Activated T-helper 1 cell treated with anti-CD3 and anti-CD28 coated beads, Interleukin-12 subunit alpha, Interleukin-12 subunit beta, Interleukin-2, Interleukin-4 antibody, amounts not matched to agents 30 ng/mL and 10 ng/mL and 1 ng/mL, durations not matched to agents 14 hours and 24 hours and 36 hours (primary cell): ENCODE results near the gene HESX1. TPM values are rescaled to one million over a fixed set of nuclear protein-coding genes. Genes with fewer than 3 reads are reported as not detected.
A peak's percentile ranks its signal among the peaks of the same experiment; 100 is the strongest.

Experiments
- DNase-seq: peaks from one replicate; pipeline ENCODE4 v3.0.0; 2021; ENCODE audit warnings: low spot score
- H3K27ac Mint-ChIP-seq: one replicate; pipeline ENCODE4 v1.8.0; 2021; ENCODE audit warnings: mild to moderate bottlenecking, mixed read lengths
- H3K27me3 Mint-ChIP-seq: one replicate; pipeline ENCODE4 v1.8.0; 2022; ENCODE audit warnings: mild to moderate bottlenecking, moderate library complexity, mixed read lengths; ENCODE audit not compliant: insufficient read depth
- H3K36me3 Mint-ChIP-seq: one replicate; pipeline ENCODE4 v1.8.0; 2021; ENCODE audit warnings: low read depth, mixed read lengths
- H3K4me1 Mint-ChIP-seq: one replicate; pipeline ENCODE4 v1.8.0; 2021; ENCODE audit warnings: low read depth, mixed read lengths
- H3K4me3 Mint-ChIP-seq: one replicate; pipeline ENCODE4 v1.8.0; 2021; ENCODE audit warnings: mild to moderate bottlenecking, moderate library complexity, mixed read lengths
- H3K9me3 Mint-ChIP-seq: one replicate; pipeline ENCODE4 v1.8.0; 2021; ENCODE audit warnings: mixed read lengths
- intact Hi-C: fragments of 100-400 bp; cut with micrococcal nuclease; formaldehyde crosslinking; loops from one replicate; pipeline ENCODE4 v1.15.1; 2024
- total RNA-seq: library from RNA; stranded (reverse); gene quantifications from 2 replicates; pipeline ENCODE4 v1.2.3, GENCODE V29; 2022

HESX1 gene
- total RNA-seq, 1 donor from 2014 or later = 0.18 TPM

DNA sequence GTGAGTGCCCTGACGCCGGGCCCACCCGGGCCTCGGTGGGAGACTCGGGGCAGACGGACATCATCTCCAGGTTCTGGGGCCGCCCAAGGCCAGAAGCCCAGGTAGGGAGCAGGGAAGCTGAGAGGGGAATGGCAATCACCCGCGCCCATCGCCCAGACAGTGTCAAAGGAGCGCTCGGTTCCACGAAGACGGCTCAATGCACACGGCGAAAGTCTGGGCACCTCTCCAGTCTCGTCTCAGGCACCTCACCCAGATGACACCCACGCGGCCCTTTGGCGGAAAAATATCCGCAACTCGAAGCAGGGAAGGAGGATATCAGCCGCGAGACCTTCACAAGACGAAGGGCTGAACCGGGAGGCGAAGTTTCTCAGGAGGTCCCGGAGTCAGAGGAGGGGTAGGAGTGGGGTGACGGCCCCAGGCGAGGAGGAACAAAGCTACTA, 35.5 kb downstream of the HESX1 start:
- H3K36me3 Mint-ChIP-seq = peaks cover 2% of the 10 kb centered on the region
- H3K4me3 Mint-ChIP-seq = peak overlapping the region; percentile 86
- intact Hi-C loops = loop anchor here (2.0 to 10.0 kb wide), 2 partner anchors 63 to 431 kb away; partner anchors contain the start of genes APPL1 and ARF4
- no peak overlapping the region for H3K27ac Mint-ChIP-seq
- H3K27me3 Mint-ChIP-seq = peaks cover 75% of the 10 kb centered on the region
- no peaks in the 10 kb centered on the region for H3K9me3 Mint-ChIP-seq
- H3K4me1 Mint-ChIP-seq = peaks cover 9% of the 10 kb centered on the region
- no peak for DNase-seq

DNA sequence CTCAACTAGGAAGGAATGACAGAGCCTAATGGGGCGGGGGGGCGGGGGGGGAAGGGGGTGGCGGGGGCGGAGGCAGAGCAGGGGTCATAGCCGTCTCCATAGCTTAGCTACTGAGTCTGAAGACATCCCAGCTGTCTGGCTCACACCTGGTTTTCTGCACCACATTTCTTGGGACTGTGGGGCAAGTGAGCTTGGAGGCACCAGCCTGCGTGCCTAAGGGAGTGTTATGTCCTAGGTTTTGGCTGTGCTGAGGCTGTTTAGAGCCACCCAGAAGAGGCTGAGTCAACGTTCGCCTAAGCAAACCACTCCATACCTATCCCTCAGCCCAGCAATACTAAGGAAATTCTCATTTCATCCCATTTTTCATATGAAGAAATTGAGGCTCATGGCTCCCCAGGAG, 36.0 kb downstream of the HESX1 start:
- DNase-seq = no peak
- intact Hi-C loops = loop anchor here (2.0 to 10.0 kb wide), 2 partner anchors 63 to 431 kb away; partner anchors contain the start of genes APPL1 and ARF4
- peak overlapping the region; percentile 86 for H3K4me3 Mint-ChIP-seq
- no peaks in the 10 kb centered on the region for H3K9me3 Mint-ChIP-seq
- H3K27me3 Mint-ChIP-seq = peaks cover 74% of the 10 kb centered on the region
- H3K36me3 Mint-ChIP-seq = peaks cover 2% of the 10 kb centered on the region
- no peak overlapping the region for H3K27ac Mint-ChIP-seq
- peaks cover 14% of the 10 kb centered on the region for H3K4me1 Mint-ChIP-seq

DNA sequence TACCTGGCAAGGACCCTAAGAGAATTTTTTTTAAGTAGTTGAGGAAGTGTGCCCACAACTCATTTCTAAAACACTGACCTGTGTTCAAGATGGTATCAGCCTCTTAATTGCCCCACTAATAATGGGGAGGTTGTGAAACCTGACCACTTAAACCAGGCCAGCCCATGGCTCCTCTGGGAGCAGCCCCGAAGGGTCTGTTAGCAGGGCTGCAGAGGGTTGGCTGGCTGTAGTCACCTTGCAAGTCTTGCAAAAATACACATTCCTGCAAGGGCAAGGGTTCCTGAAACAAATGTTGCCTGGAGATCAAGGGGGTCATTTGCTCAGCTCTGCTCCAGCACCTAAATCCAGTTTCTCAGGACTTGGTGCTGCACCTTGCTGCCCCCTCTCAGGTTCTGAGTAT, 37.9 kb downstream of the HESX1 start:
- peaks cover 15% of the 10 kb centered on the region for H3K4me1 Mint-ChIP-seq
- no peak overlapping the region for H3K27ac Mint-ChIP-seq
- H3K4me3 Mint-ChIP-seq = no peak overlapping the region
- H3K27me3 Mint-ChIP-seq = peaks cover 67% of the 10 kb centered on the region
- intact Hi-C loops = loop anchor here (10.0 kb wide), 1 partner anchor 433 kb away; the partner anchor contains the start of gene ARF4
- no peak for DNase-seq
- H3K9me3 Mint-ChIP-seq = no peaks in the 10 kb centered on the region
- H3K36me3 Mint-ChIP-seq = peaks cover 2% of the 10 kb centered on the region

DNA sequence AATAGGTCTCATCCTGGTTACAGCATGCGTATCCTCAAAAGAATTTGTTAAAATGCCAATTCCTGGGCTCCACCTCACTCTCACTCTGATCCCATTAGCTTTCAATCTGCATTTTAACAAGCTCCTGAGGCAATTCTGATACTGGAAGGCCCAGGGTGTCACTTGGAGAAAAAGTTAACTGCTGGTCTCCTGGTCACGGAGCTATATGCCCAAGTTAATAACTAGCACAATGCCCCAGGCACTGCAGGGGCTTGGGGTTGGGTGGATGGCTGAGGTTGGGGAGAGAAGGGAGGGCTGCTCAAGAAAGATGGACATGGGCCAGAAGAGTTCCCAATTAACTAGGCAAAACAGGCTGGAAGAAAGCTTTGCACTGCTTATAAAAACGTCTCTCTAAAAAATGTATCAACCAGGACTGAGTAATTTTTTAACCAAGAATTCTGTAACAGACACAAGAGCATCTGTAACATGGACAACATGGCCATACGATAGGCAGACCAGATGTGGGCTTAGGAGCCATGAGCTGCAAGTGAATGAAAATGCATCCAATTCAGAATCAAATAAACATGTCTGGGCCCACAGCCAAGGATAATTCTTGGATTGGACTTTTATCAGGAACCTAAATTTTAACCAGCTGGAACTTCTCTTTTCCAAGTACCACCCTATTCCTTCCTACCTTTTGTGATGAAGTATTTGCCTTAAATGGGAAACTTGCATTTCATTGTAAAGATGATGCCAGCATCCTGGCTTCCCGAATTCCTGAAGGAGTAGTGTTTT, 38.8 kb downstream of the HESX1 start:
- Mint-ChIP-seq H3K27ac (no peak overlapping the region), H3K4me1 (peaks cover 15% of the 10 kb centered on the region), H3K4me3 (no peak overlapping the region), H3K27me3 (peaks cover 61% of the 10 kb centered on the region), H3K36me3 (peaks cover 2% of the 10 kb centered on the region), H3K9me3 (no peaks in the 10 kb centered on the region)
- intact Hi-C loops = loop anchor here (10.0 kb wide), 1 partner anchor 434 kb away; the partner anchor contains the start of gene ARF4
- no peak for DNase-seq

DNA sequence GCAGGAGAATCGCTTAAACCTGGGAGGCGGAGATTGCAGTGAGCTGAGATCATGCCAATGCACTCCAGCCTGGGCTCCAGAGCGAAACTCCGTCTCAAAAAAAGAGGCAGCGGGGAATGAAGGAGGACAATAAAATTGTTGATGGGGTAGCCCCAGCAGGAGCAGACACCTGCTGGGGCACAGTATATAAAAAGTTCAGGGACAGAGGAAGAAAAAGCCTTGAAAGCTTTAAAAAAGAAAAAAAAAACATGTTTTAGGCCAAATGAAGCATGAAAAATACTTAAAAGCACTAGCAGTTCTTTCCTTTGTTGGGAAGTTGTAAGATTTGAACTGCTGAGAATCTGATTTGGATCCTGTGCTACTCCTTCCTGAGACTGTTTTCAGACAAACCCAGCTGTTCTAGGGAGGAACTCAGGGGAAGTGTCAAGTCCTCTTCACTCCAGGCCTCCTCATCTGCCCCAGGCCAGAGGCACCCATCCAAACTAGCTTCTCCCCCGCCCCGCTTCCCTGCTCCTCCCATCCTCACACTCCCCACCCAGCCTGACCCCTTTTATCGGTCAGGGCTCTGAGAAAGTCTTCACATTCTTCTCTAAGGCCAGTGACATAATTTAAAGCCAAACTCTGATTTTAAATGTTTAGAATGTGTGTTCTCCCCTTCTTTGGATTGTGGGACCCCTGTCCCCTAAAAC, 39.6 kb downstream of the HESX1 start:
- intact Hi-C loops = loop anchor here (10.0 kb wide), 1 partner anchor 435 kb away; the partner anchor contains the start of gene ARF4
- H3K27ac Mint-ChIP-seq = no peak overlapping the region
- peaks cover 2% of the 10 kb centered on the region for H3K36me3 Mint-ChIP-seq
- no peak overlapping the region for H3K4me3 Mint-ChIP-seq
- H3K27me3 Mint-ChIP-seq = peaks cover 57% of the 10 kb centered on the region
- no peak for DNase-seq
- H3K9me3 Mint-ChIP-seq = no peaks in the 10 kb centered on the region
- H3K4me1 Mint-ChIP-seq = peaks cover 15% of the 10 kb centered on the region

DNA sequence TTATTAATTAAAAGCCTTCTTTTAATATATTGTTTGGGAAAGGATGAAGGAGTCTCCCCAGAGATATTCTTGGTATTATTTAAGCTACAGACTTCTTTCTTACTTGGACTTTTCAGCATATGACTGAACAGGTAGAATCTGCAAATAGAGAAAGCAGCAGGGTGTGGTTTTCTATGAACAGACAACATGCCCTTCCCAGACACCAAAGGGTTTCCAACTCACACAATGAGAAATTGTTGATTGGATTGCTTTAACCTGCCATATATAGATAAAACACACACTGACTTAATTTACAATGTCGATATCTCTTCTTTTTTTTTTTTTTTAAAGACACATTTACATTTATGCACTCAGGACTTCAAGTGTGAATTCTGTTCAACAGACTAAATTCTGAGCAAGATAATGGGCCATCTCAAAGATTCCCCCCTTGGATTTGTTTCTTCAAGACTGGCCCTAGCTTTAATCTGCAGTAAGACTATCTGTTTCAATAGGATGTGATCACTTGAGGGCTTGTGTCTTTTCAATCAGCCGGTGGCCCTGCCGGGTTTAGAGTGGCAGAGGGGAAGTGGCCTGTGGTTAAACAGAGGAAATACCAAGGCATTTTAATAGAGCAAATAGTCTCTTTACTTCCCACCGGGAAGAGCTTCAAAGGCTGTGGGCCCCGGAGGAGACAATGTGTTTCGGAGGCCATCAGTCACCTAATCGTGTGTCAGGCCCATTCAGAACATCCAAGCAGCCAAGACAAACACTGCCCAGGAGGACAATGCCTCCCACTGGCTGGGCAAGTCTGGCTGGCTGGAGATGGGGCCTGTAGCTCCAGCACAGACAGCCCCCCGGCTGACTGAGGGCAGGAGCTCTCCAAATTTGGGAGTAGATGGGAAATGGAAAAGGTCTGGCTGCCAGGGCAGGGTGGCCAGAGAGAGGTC, 40.7 kb downstream of the HESX1 start:
- H3K27me3 Mint-ChIP-seq = peaks cover 53% of the 10 kb centered on the region
- no peak overlapping the region for H3K4me3 Mint-ChIP-seq
- H3K36me3 Mint-ChIP-seq = no peaks in the 10 kb centered on the region
- no peaks in the 10 kb centered on the region for H3K9me3 Mint-ChIP-seq
- intact Hi-C loops = no loop called here
- peaks cover 10% of the 10 kb centered on the region for H3K4me1 Mint-ChIP-seq
- no peak overlapping the region for H3K27ac Mint-ChIP-seq
- DNase-seq = no peak

DNA sequence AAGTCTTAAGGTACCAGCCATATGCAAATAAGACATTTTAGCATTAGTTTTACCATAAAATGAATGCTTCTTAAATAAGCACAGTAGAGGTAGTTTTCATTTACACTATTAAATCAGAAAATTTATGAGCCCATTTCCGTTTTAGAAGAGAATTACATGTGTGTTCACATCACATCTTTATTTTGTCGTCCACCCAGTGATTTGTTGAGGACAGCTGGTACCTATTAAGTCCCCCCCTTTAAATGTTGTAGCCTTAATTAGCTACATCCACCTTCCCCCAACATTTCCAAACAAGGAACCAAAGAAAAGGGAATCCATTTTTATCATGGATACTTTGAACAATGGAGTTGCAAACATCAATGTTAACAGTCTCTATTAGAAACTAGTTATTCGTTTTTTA, 41.5 kb downstream of the HESX1 start:
- DNase-seq = no peak
- Mint-ChIP-seq H3K36me3 (no peaks in the 10 kb centered on the region), H3K4me1 (peaks cover 7% of the 10 kb centered on the region), H3K4me3 (no peak overlapping the region), H3K27me3 (peaks cover 47% of the 10 kb centered on the region), H3K9me3 (no peaks in the 10 kb centered on the region), H3K27ac (no peak overlapping the region)
- intact Hi-C loops = no loop called here

DNA sequence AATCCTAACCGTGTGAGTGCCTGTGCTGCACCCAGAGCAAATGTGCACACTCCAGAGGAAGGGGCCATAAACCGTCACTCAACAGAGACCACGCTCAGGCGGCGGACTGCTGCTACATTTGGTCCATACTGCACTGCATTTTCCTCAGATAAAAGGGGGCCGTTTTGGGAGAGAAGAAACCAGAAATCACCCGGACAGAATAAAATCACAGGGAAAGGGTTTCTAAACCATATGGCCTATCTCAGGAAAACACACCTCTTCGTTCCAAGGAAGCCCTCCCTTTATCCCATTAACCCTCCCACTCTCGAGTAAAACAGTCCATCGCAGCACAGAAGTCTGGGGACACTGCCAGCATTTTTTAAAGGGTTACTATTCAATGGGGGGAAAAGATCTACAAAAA, 42.2 kb downstream of the HESX1 start:
- Mint-ChIP-seq H3K27ac (no peak overlapping the region), H3K27me3 (peaks cover 43% of the 10 kb centered on the region), H3K4me3 (no peak overlapping the region), H3K4me1 (peaks cover 7% of the 10 kb centered on the region), H3K9me3 (no peaks in the 10 kb centered on the region), H3K36me3 (no peaks in the 10 kb centered on the region)
- DNase-seq = no peak
- intact Hi-C loops = no loop called here

DNA sequence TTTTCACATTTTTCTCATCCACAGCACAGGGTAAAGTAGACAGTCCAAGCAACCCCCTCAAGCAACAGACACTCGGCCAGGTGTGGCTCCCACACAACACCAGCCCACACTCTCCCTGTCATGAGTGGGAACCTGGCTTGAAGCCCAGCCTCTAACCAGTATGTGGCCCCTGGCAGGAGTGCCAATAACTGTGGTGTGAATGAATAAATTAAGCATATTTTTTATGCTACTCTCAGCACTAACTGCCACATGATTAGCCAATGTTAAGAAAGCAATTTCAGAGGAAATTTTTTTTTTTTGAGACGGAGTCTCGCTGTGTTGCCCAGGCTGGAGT, 44.5 kb downstream of the HESX1 start:
- DNase-seq = no peak
- peaks cover 30% of the 10 kb centered on the region for H3K27me3 Mint-ChIP-seq
- H3K9me3 Mint-ChIP-seq = no peaks in the 10 kb centered on the region
- intact Hi-C loops = no loop called here
- H3K27ac Mint-ChIP-seq = no peak overlapping the region
- H3K4me1 Mint-ChIP-seq = peaks cover 7% of the 10 kb centered on the region
- no peaks in the 10 kb centered on the region for H3K36me3 Mint-ChIP-seq
- no peak overlapping the region for H3K4me3 Mint-ChIP-seq

DNA sequence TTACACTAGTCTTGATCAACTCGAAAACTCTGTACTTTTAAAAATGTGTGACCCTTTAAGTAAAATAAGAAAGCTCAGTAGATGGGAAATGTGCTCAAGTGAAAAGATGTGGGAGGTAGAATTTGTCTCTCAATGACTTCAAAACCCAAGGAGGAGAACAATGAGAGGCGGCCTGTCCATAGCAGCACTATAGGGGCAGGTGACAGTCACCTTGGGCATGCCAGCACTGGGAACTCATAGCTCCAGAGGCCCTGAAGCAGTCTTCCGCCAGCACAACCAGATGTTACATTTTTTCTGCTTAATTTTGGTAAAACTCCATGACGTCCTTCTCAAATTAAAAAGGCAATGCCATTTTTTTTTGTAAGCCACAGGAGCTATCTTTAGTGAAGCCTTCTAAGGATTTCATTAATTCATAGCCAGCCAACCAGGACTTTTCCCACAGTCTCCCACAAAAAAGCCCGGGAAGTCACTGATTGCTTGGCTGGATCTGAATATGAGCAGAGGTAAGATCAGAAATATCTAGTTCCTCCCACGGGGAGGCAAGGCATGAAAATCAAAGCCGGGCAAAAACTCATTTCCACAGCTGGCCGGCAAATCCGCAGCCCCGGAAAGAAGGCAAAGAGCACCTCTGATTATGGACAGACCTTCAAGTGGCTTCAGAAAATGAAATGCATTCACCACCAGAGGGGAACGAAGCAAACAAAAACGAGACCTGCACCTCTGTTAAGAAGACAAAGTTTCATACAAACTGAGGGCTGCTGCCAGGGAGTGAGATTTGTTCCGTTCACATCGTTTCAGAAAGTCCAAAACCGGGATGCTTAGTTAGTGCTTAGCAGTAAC, 45.1 kb downstream of the HESX1 start:
- Mint-ChIP-seq H3K36me3 (no peaks in the 10 kb centered on the region), H3K9me3 (no peaks in the 10 kb centered on the region), H3K4me1 (peaks cover 7% of the 10 kb centered on the region), H3K4me3 (no peak overlapping the region), H3K27me3 (peaks cover 29% of the 10 kb centered on the region), H3K27ac (no peak overlapping the region)
- DNase-seq = no peak
- intact Hi-C loops = no loop called here

DNA sequence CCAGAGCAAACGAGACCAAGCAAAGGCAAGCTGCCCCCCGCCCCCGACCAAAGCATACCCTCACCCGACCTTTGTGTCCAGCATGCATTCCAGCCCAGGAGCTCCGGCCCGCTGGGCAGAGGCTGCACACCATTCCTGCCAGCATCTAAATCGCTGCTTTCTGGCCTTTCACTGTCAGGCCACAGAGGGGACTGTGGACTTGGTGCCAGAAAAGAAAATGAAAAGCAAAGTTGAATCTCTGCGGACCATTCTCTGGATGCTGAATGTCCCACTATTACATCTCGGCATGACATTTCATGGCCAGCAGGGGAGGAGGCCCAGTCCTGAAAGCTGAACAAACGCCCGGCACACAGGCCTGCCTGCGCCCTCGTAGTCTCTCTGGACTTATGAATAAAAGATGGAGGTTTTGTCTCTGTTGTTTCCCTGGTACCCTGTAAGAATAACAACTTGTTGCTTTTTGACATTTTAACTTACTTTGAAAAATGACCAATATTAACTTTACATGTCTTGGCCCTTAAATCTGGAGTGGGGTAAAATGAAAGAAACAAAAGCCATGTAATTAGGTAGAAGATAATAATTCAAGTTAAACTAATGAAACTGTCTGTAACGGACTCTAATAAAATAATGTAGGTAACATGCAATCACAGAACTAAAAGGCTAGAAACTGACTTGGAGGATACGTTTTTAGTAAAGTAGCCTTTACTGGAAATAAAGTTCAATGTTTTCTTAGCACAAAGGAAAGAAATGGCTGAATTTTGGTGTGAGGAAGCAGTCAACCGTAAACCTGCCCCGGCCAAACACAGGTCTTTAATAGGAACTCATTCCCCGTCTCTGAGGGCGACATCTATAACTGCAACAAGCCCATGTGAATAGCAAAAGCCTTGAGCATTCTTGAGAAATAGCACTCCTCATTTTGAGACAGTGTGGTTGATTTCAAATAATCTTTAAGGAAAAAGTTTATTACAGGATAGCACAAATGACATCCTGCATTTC, 47.3 kb downstream of the HESX1 start:
- Mint-ChIP-seq H3K9me3 (no peaks in the 10 kb centered on the region), H3K36me3 (no peaks in the 10 kb centered on the region), H3K27ac (no peak overlapping the region), H3K4me1 (no peaks in the 10 kb centered on the region), H3K4me3 (no peak overlapping the region), H3K27me3 (peaks cover 30% of the 10 kb centered on the region)
- DNase-seq = no peak
- intact Hi-C loops = no loop called here
